Pancreas (tissue), 10 donors: Measurements from ENCODE around the gene GABRR1. TPM values are rescaled to one million over a fixed set of nuclear protein-coding genes. Genes with fewer than 3 reads are reported as not detected.

Experiments
- ATAC-seq, 4 donors: fragments of 200-7000 bp; cut with Tn5 transposase; one replicate each; pipeline versions ENCODE4 v1.8.0 to v1.9.1; 2020; ENCODE audit warnings: mild to moderate bottlenecking in 4 of 4, moderate library complexity in 4 of 4
- DNase-seq, 6 donors: peaks; one replicate each; pipeline ENCODE4 v3.0.0-alpha.2; 2020
- FAIRE-seq: peaks from 2 replicates; lab custom pipeline; 2012; peaks lifted over from hg19 to GRCh38; lab: Jason Lieb, UNC
- H3K27ac ChIP-seq, 4 donors: fragments of 200-600 bp; sonication (generic); 1 replicate in 3 of 4; 2 replicates in 1 of 4; pipeline versions ENCODE4 v1.5.0 to v1.8.0; 2020
- H3K27me3 ChIP-seq, 4 donors: fragments of 200-600 bp; one replicate each; pipeline ENCODE4 v1.8.0; 2021
- H3K36me3 ChIP-seq, 3 donors: fragments of 200-600 bp; sonication (generic) in 1 of 3; one replicate each; pipeline versions ENCODE4 v1.5.0 to v1.8.0; 2020 to 2021
- H3K4me1 ChIP-seq, 3 donors: fragments of 200-600 bp; one replicate each; pipeline ENCODE4 v1.8.0; 2021
- H3K4me3 ChIP-seq, 4 donors: fragments of 200-600 bp; sonication (generic) in 2 of 4; one replicate each; pipeline versions ENCODE4 v1.5.0 to v1.8.0; 2020 to 2021
- H3K9me3 ChIP-seq, 4 donors: fragments of 200-600 bp; one replicate each; pipeline ENCODE4 v1.8.0; 2021
- WGBS, 2 donors: extraction: QIAGEN DNeasy Blood & Tissue Kit; methylation state at CpG; one replicate each; pipeline ENCODE4 v1.1.7; 2013; 5-methylcytosine and 5-hydroxymethylcytosine counted together
- intact Hi-C, 3 donors: fragments of 100-400 bp; cut with DNase I; formaldehyde crosslinking; loops; one replicate each; pipeline versions ENCODE4 v1.11.1 to v1.14.2; 2022
- polyA plus RNA-seq, 2 donors: library from polyadenylated mRNA; stranded (reverse); fragments of 200-250 nt; gene quantifications; one replicate each; pipeline ENCODE4 v1.2.3, GENCODE V29; 2013
- total RNA-seq, 6 donors: library from RNA; stranded (reverse); fragmentation: NEBNext Ultra II Directional in 4 of 6; extraction: Animal tissue kit (Norgen Biotek cat#: 25700) in 4 of 6; gene quantifications; one replicate each; pipeline versions ENCODE4 v1.2.1 to v1.2.4, GENCODE V29; 2021 to 2023
- TF ChIP-seq, protein P1 (sequence below), 4 donors: fragments of 200-600 bp; sonication (generic) in 3 of 4; IDR thresholded peaks; one replicate each; pipeline versions ENCODE4 v1.5.0 to v1.8.0; 2021; ENCODE audit warnings: antibody characterized with exemption in 4 of 4
- donor health status: healthy with polysubstance abuse.
- donor health status: DM: no; HTN: no; CAD: no; lungs with moderate emphysema.
- donor health status: DM: no; HTN: no; CAD: no.
- donor health status: control.
- donor health status: control.
- donor health status: Bipolar disorder and iron deficiency.
- donor health status: DM: yes; HTN: yes; CAD: no.
- donor health status: DM: no; HTN: no; CAD: no.
- donor health status: DM: no; HTN: no; CAD: no.
- donor health status: DM: yes; HTN: yes; CAD: no.

Gene GABRR1
- total and polyA plus RNA-seq, 8 donors, result 0.02 TPM; not detected in 7

DNA sequence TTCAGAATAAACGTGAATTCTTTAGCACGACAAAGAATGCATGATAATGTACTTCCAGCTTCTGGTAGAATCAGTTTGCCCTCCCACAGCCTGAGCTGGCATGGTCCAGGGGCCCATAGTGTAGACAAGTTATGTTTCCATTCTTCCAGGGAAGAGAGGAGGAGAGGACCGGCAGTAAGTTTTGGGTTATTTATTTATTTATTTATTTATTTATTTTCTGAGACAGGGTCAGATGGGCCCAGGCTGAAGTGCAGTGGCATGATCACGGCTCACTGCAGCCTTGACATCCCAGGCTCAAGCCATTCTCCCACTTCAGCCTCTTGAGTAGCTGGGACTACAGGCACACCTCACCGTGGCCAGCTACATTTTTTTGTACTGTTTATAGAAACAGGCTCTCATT lies 4.7 kb downstream of the GABRR1 start:
- Histone ChIP-seq H3K4me1 (no peaks in the 10 kb centered on the region), H3K4me3 (no peak overlapping the region), H3K27ac (no peak overlapping the region), H3K27me3 (no peaks in the 10 kb centered on the region), H3K9me3 (no peaks in the 10 kb centered on the region), H3K36me3 (no peaks in the 10 kb centered on the region)
- ATAC-seq (no peak), DNase-seq (no peak), FAIRE-seq (no peak)
- TF ChIP-seq, protein P1, sequence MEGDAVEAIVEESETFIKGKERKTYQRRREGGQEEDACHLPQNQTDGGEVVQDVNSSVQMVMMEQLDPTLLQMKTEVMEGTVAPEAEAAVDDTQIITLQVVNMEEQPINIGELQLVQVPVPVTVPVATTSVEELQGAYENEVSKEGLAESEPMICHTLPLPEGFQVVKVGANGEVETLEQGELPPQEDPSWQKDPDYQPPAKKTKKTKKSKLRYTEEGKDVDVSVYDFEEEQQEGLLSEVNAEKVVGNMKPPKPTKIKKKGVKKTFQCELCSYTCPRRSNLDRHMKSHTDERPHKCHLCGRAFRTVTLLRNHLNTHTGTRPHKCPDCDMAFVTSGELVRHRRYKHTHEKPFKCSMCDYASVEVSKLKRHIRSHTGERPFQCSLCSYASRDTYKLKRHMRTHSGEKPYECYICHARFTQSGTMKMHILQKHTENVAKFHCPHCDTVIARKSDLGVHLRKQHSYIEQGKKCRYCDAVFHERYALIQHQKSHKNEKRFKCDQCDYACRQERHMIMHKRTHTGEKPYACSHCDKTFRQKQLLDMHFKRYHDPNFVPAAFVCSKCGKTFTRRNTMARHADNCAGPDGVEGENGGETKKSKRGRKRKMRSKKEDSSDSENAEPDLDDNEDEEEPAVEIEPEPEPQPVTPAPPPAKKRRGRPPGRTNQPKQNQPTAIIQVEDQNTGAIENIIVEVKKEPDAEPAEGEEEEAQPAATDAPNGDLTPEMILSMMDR (IDR thresholded peaks at IDR 0.05), result no peak
- intact Hi-C loops, result no loop called here
- 62 to 68% methylated on average over 5 of the region's 5 CpGs for WGBS, 2 donors

DNA sequence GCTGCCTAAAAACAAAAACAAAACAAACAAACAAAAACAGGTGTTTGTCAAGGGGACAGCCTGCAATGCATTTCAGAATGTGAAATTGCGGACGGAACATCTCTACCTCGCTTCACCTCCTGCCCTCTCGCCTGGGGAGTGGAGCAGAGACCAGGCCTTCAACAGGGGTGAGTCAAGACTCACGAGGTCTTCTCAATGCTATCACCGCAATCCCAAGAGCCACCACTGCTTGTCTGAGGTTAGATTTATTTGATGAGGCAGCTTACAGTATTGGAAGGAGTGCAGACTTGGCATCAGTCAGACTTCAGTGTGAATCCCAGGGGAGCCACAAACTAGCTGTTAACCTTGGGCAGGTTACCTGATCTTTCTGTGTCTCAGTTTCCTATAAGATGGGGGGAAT lies 7.7 kb downstream of the GABRR1 start:
- H3K27ac ChIP-seq, result no peak overlapping the region
- no peaks in the 10 kb centered on the region for H3K9me3 ChIP-seq
- no peak for FAIRE-seq
- TF ChIP-seq, protein P1 (IDR thresholded peaks at IDR 0.05), result no peak
- intact Hi-C loops, result no loop called here
- DNase-seq, result no peak
- H3K4me1 ChIP-seq, result no peaks in the 10 kb centered on the region
- no peaks in the 10 kb centered on the region for H3K36me3 ChIP-seq
- 92 to 93% methylated on average over 6 of the region's 6 CpGs for WGBS, 2 donors
- no peak overlapping the region for H3K4me3 ChIP-seq
- H3K27me3 ChIP-seq, result no peaks in the 10 kb centered on the region
- no peak for ATAC-seq

GRCh38 chr6:89208551-89208950 lies 8.6 kb downstream of the GABRR1 start:
- no peaks in the 10 kb centered on the region for H3K4me1 ChIP-seq
- H3K9me3 ChIP-seq, result no peaks in the 10 kb centered on the region
- intact Hi-C loops, result no loop called here
- no peaks in the 10 kb centered on the region for H3K36me3 ChIP-seq
- no peak overlapping the region for H3K27ac ChIP-seq
- no peaks in the 10 kb centered on the region for H3K27me3 ChIP-seq
- DNase-seq (no peak), ATAC-seq (no peak), FAIRE-seq (no peak)
- 81% methylated on average over 4 of the region's 4 CpGs for WGBS, 2 donors
- TF ChIP-seq, protein P1 (IDR thresholded peaks at IDR 0.05), result no peak
- no peak overlapping the region for H3K4me3 ChIP-seq

DNA sequence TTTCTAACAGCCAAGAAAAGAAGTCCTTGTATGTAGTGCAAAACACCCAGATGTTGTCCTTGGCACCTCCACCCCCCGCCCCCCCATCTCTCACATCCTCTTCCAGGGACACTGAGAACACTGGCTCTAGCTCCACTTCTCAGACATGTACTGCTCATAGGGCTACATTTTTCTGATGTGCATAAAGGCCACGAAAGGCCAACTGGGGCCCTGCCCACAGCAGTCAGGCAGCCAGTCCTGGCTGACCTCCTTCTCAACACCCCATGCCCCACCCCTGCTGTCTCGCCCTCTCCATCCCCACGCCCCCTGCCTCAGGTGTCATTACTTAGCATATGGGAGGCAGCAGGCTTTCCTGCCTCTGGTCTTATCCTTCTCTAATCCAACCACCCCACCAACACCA lies 11.3 kb downstream of the GABRR1 start:
- Histone ChIP-seq H3K36me3 (no peaks in the 10 kb centered on the region), H3K4me1 (no peaks in the 10 kb centered on the region), H3K9me3 (no peaks in the 10 kb centered on the region), H3K27ac (no peak overlapping the region), H3K27me3 (no peaks in the 10 kb centered on the region), H3K4me3 (no peak overlapping the region)
- DNase-seq (no peak), ATAC-seq (no peak), FAIRE-seq (no peak)
- TF ChIP-seq, protein P1 (IDR thresholded peaks at IDR 0.05), result no peak
- intact Hi-C loops, result no loop called here
- 62 to 63% methylated on average over 4 of the region's 4 CpGs for WGBS, 2 donors

DNA sequence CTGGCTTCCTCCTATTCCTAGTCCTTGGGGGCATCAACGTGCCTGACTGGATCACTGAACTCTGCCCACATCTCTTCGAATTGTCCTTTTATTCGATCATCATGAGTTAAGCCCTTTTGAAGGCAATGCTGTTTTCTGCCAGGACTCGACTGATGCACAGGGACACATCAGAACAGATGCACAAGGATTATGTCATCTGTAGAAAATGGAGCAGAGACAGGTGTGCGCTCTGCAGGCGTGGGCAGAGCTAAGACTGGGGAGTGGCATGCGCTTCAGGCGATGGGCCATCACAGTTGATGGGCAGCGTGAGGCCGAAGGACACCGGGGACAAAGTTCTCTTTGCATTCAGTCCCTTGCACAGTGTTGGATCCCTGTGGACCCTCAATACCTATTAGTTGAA lies 13.1 kb downstream of the GABRR1 start:
- Histone ChIP-seq H3K9me3 (no peaks in the 10 kb centered on the region), H3K4me3 (no peak overlapping the region), H3K4me1 (no peaks in the 10 kb centered on the region), H3K27ac (no peak overlapping the region), H3K36me3 (no peaks in the 10 kb centered on the region), H3K27me3 (no peaks in the 10 kb centered on the region)
- intact Hi-C loops, result no loop called here
- no peak for ATAC-seq
- TF ChIP-seq, protein P1 (IDR thresholded peaks at IDR 0.05), result no peak
- WGBS, 2 donors, result 78 to 85% methylated on average over 11 of the region's 11 CpGs
- no peak for FAIRE-seq
- no peak for DNase-seq
